IMR-90 (cell line): ENCODE results near the gene NAGS. TPM values are rescaled to one million over a fixed set of nuclear protein-coding genes. Genes with fewer than 3 reads are reported as not detected.
A peak's percentile ranks its signal among the peaks of the same experiment; 100 is the strongest.

ENCODE experiments used
- ATAC-seq: fragments of 200-7000 bp; cut with Tn5 transposase; 2 replicates; pipeline ENCODE4 v1.9.1; 2020; ENCODE audit warnings: low read depth, mild to moderate bottlenecking, moderate library complexity
- BruUV-seq: library from RNA; stranded (reverse); fragments of 400-500 nt; replicated peaks from 2 replicates; lab custom pipeline; 2021; lab: Mats Ljungman, UMichigan
- CTCF ChIA-PET: fragments of 300-600 bp; formaldehyde crosslinking; extraction: SDS; loops from one replicate; lab custom pipeline; 2021; ENCODE audit warnings: antibody characterized with exemption; lab: Yijun Ruan, JAX
- POLR2A ChIA-PET: fragments of 300-600 bp; sonication (Branson Sonifier 250); formaldehyde crosslinking; loops from one replicate; lab custom pipeline; 2022; ENCODE audit warnings: antibody characterized with exemption; ENCODE audit not compliant: unreplicated experiment; lab: Charles Lee
- DNase-seq: peaks from one replicate; pipeline ENCODE4 v3.0.0; 2013
- H2AFZ ChIP-seq: replicated peaks from 2 replicates; pipeline ENCODE3; 2013; ENCODE audit warnings: low read length, mild to moderate bottlenecking; ENCODE audit not compliant: poor library complexity
- H2AK5ac ChIP-seq: 2 replicates; pipeline ENCODE4 v1.6.1; 2013; ENCODE audit warnings: low read depth, low read length, inconsistent platforms
- H2AK9ac ChIP-seq: replicated peaks from 2 replicates; pipeline ENCODE3; 2013; ENCODE audit warnings: mild to moderate bottlenecking, low read depth, low read length, moderate library complexity; ENCODE audit not compliant: poor library complexity
- H2BK120ac ChIP-seq: 2 replicates; pipeline ENCODE4 v1.6.1; 2013; ENCODE audit warnings: low read depth, low read length, inconsistent platforms
- H2BK15ac ChIP-seq: 3 replicates; pipeline ENCODE4 v1.6.1; 2013; ENCODE audit warnings: low read depth, low read length, inconsistent platforms
- H2BK20ac ChIP-seq: 2 replicates; pipeline ENCODE4 v1.6.1; 2013; ENCODE audit warnings: low read depth, mild to moderate bottlenecking, inconsistent platforms, low read length, moderate library complexity
- H2BK5ac ChIP-seq: 2 replicates; pipeline ENCODE4 v1.6.1; 2013; ENCODE audit warnings: mild to moderate bottlenecking, low read depth, low read length, inconsistent platforms; ENCODE audit not compliant: poor library complexity, severe bottlenecking
- H3K14ac ChIP-seq: replicated peaks from 2 replicates; pipeline ENCODE4 v1.6.1; 2013; ENCODE audit warnings: low read depth, low read length, inconsistent platforms
- H3K18ac ChIP-seq: 2 replicates; pipeline ENCODE4 v1.6.1; 2013; ENCODE audit warnings: low read depth, low read length, control low read depth
- H3K23ac ChIP-seq: 2 replicates; pipeline ENCODE4 v1.6.1; 2013; ENCODE audit warnings: low read depth, low read length, inconsistent platforms
- H3K27ac ChIP-seq: 2 replicates; pipeline ENCODE4 v1.5.1; 2013; ENCODE audit warnings: mild to moderate bottlenecking, control low read depth, low read length; ENCODE audit not compliant: insufficient read depth
- H3K27me3 ChIP-seq: 2 replicates; pipeline ENCODE4 v1.6.1; 2013; ENCODE audit warnings: low read length; ENCODE audit not compliant: control insufficient read depth, insufficient read depth
- H3K36me3 ChIP-seq: 2 replicates; pipeline ENCODE4 v1.6.1; 2013; ENCODE audit warnings: low read length, mixed read lengths; ENCODE audit not compliant: control insufficient read depth, insufficient read depth
- H3K4ac ChIP-seq: 2 replicates; pipeline ENCODE4 v1.6.1; 2013; ENCODE audit warnings: low read depth, low read length, inconsistent platforms
- H3K4me1 ChIP-seq: 2 replicates; pipeline ENCODE4 v1.6.1; 2013; ENCODE audit warnings: low read length, mixed read lengths; ENCODE audit not compliant: control insufficient read depth, insufficient read depth
- H3K4me2 ChIP-seq: 2 replicates; pipeline ENCODE4 v1.6.1; 2013; ENCODE audit warnings: low read depth, mild to moderate bottlenecking, control low read depth, low read length, moderate library complexity
- H3K4me3 ChIP-seq: 2 replicates; pipeline ENCODE4 v1.5.1; 2013; ENCODE audit warnings: low read depth, mild to moderate bottlenecking, control low read depth, low read length, moderate library complexity; ENCODE audit not compliant: insufficient read depth
- H3K56ac ChIP-seq: 2 replicates; pipeline ENCODE4 v1.6.1; 2013; ENCODE audit warnings: low read length, inconsistent platforms; ENCODE audit not compliant: insufficient read depth; ENCODE audit errors: extremely low read depth
- H3K79me1 ChIP-seq, 2 experiments: 2 replicates each; pipeline ENCODE4 v1.6.1; 2013; ENCODE audit warnings: low read length in 2 of 2, inconsistent platforms in 1 of 2, low read depth in 1 of 2
- H3K9ac ChIP-seq: 2 replicates; pipeline ENCODE4 v1.6.1; 2013; ENCODE audit warnings: low read depth, low read length, control low read depth
- H3K9me1 ChIP-seq: 2 replicates; pipeline ENCODE4 v1.6.1; 2013; ENCODE audit warnings: low read length, inconsistent platforms; ENCODE audit not compliant: insufficient read depth
- H3K9me3 ChIP-seq: 2 replicates; pipeline ENCODE4 v1.6.1; 2013; ENCODE audit warnings: low read length; ENCODE audit not compliant: control insufficient read depth, insufficient read depth
- H4K20me1 ChIP-seq: 2 replicates; pipeline ENCODE4 v1.6.1; 2013; ENCODE audit warnings: low read length, inconsistent platforms; ENCODE audit not compliant: insufficient read depth
- H4K5ac ChIP-seq: 2 replicates; pipeline ENCODE4 v1.6.1; 2013; ENCODE audit warnings: mild to moderate bottlenecking, low read depth, low read length, control low read depth
- H4K8ac ChIP-seq, 2 experiments: 2 replicates each; pipeline ENCODE4 v1.6.1; 2013; ENCODE audit warnings: low read depth in 2 of 2, low read length in 2 of 2, control low read depth in 1 of 2, inconsistent platforms in 1 of 2
- H4K91ac ChIP-seq: 2 replicates; pipeline ENCODE4 v1.6.1; 2013; ENCODE audit warnings: low read depth, low read length, inconsistent platforms; ENCODE audit not compliant: insufficient read depth
- BHLHE40 ChIP-seq: fragments of 150-350 bp; IDR thresholded peaks from 2 replicates; pipeline ENCODE4 v1.6.1; 2016; ENCODE audit warnings: mild to moderate bottlenecking, low read depth, low read length
- MAFK ChIP-seq: IDR thresholded peaks from 2 replicates; pipeline ENCODE4 v1.6.1; 2012; ENCODE audit warnings: low read depth, low read length, improper control_type of control experiment
- NFE2L2 ChIP-seq: fragments of 150-350 bp; IDR thresholded peaks from 2 replicates; pipeline ENCODE4 v1.6.1; 2016; ENCODE audit warnings: low read depth, mild to moderate bottlenecking, low read length
- RFX5 ChIP-seq: IDR thresholded peaks from 2 replicates; pipeline ENCODE4 v1.8.0; 2012; ENCODE audit warnings: low read depth, mild to moderate bottlenecking, low read length, moderate library complexity
- whole genome bisulfite sequencing, 2 experiments: methylation state at CpG; one replicate each; pipeline versions ENCODE4 v1.1.5 to v1.1.7; 2013; ENCODE audit warnings: missing lambda C conversion rate in 2 of 2; ENCODE audit not compliant: insufficient read length in 1 of 2; ENCODE audit errors: extremely low coverage in 2 of 2; 5-methylcytosine and 5-hydroxymethylcytosine counted together
- dilution Hi-C: fragments of 300-500 bp; cut with HindIII; formaldehyde crosslinking; loops from one replicate; pipeline ENCODE4 v1.14.3; 2018; ENCODE audit warnings: low sequenced_read_pairs; ENCODE audit not compliant: unreplicated experiment
- in situ Hi-C: fragments of 300-500 bp; cut with MboI; formaldehyde crosslinking; loops from 3 replicates; pipeline ENCODE4 v1.14.3; 2019; ENCODE audit warnings: low sequenced_read_pairs, inconsistent platforms, mixed read lengths
- intact Hi-C: fragments of 100-400 bp; cut with micrococcal nuclease; formaldehyde crosslinking; loops from 2 replicates; pipeline ENCODE4 v1.10.0; 2022
- polyA plus RNA-seq, 3 experiments: library from polyadenylated mRNA; depleted of rRNA; stranded (reverse); fragments of >200 nt; gene quantifications; 2 replicates each; pipeline ENCODE4 v1.2.3, GENCODE V29; 2012; ENCODE audit warnings: low replicate concordance in 1 of 3
- total RNA-seq: library from RNA; depleted of rRNA; stranded (reverse); fragments of >200 nt; gene quantifications from 2 replicates; pipeline ENCODE4 v1.2.3, GENCODE V29; 2012

NAGS gene
- total and polyA plus RNA-seq, 2 of the 4 experiments (the other 2 are of a cell fraction) = 0.54 to 0.99 TPM

DNA sequence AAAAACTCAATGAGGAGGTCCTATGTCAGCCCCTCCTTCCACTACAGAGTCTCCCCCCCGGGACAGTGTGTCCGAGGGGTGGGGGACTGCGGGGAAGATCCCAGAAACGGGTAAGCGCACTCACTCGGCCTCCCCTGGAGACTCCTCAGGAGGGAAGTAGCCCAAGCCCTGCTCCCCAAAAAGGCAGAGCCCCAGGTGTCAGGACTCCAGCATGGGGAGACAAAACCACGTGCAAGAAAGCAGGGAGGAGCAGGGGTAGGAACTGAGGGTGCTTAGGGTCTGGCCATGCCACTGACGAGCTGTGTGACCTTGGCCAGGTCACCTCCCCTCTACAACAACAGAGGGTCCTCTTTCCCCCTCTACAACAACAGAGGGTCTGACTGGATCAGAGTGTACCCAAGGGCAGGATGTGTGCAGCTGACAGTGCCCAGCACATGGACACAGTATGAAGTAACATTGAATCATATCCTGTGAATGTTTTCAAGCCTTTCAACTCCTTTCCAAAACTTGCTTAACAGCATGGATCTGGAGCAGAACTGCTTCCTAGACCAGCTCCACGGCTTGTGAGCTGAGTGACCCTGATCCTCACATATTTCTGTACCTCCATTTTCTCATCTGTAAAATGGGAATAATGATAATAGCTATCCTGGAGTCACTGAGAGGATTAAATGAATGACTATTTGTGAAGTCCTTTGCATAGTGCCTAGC, 2.1 kb upstream of the NAGS start (continued):
- no peak; the same call in 1 of the 2 replicates for TF ChIP-seq BHLHE40
- TF ChIP-seq RFX5 = no peak
- no peak for TF ChIP-seq NFE2L2

DNA sequence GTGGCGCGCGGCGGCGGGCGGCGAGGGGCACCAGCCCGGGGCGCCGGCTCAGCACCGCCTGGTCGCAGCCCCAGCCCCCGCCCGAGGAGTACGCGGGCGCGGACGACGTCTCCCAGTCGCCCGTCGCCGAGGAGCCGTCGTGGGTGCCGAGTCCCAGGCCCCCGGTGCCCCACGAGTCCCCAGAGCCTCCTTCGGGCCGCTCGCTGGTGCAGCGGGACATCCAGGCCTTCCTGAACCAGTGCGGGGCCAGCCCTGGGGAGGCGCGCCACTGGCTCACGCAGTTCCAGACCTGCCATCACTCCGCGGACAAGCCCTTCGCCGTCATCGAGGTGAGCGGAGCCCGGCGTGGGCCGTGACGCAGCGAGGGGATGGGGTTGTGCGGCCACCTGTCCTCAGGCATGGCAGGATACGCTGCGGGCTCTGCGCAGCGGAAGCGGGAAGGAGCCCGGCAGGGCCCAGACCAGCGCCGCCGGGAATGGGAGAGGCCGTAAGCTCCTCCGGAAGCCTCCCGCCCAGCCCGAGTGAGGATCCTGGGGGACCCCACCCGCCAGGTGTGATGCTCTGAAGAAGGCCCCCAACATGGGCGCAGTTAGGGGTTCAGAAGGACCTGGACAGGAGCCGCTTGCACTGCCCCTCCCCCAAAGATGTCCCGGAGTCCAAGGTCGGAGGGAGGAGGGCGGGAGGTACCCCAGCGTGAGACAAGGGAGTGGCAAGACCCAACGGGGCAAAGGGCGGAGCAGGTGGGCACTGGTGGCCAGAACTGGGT, 522 bp downstream of the NAGS start:
- peak overlapping the region; percentile 57 for H2AK9ac ChIP-seq
- H2AK5ac ChIP-seq = peak overlapping the region; percentile 9; the same call in 1 of the 2 replicates
- no peak for TF ChIP-seq MAFK
- no peak for TF ChIP-seq NFE2L2
- H3K23ac ChIP-seq = no peak overlapping the region
- H3K56ac ChIP-seq = no peak overlapping the region
- CTCF ChIA-PET = no interaction called here
- H3K4me1 ChIP-seq = peaks cover 17% of the 10 kb centered on the region
- no peaks in the 10 kb centered on the region for H3K9me3 ChIP-seq
- H2BK5ac ChIP-seq = no peak overlapping the region
- BruUV-seq = no TSS peak
- WGBS, 2 experiments = 25% methylated on average over 56 of the region's 71 CpGs; no CpG with 5 or more reads in 1 of the 2 experiments
- H4K20me1 ChIP-seq = no peaks in the 10 kb centered on the region
- H2AFZ ChIP-seq = peak overlapping the region; percentile 96
- H4K91ac ChIP-seq = no peak overlapping the region
- H3K79me1 ChIP-seq = peaks cover 0 to 26% of the 10 kb centered on the region in 2 experiments; a peak in 2 of 4 replicates
- H3K36me3 ChIP-seq = no peaks in the 10 kb centered on the region
- H3K4me3 ChIP-seq = no peak overlapping the region
- DNase-seq (no peak), ATAC-seq (no peak)
- no peak overlapping the region for H3K9ac ChIP-seq
- H3K27ac ChIP-seq = no peak overlapping the region
- peaks cover 3% of the 10 kb centered on the region; the same call in 1 of the 2 replicates for H3K27me3 ChIP-seq
- H3K18ac ChIP-seq = no peak overlapping the region
- no peak overlapping the region for H2BK20ac ChIP-seq
- dilution Hi-C loops = no loop called here
- peaks cover 18% of the 10 kb centered on the region for H3K9me1 ChIP-seq
- H3K4me2 ChIP-seq = no peak overlapping the region
- no peak overlapping the region for H2BK15ac ChIP-seq
- no peak overlapping the region for H4K8ac ChIP-seq
- intact Hi-C loops = no loop called here
- no peak overlapping the region for H4K5ac ChIP-seq
- 0 out of 2 replicates have a peak overlapping the region, but pooled peaks have one; percentile 2 for H3K4ac ChIP-seq
- in situ Hi-C loops = loop anchor here (5.0 kb wide), 1 partner anchor 63 kb away; the partner anchor contains the start of gene PPY
- no peak overlapping the region for H3K14ac ChIP-seq
- H2BK120ac ChIP-seq = no peak overlapping the region
- POLR2A ChIA-PET = no interaction called here
